ENCODE results near the gene GRIA4. TPM values are rescaled to one million over a fixed set of nuclear protein-coding genes. Genes with fewer than 3 reads are reported as not detected.

Gene GRIA4
- total and polyA plus RNA-seq, 2 donors (not counting 1 experiment from before 2014, with no cell fraction given): not detected

DNA sequence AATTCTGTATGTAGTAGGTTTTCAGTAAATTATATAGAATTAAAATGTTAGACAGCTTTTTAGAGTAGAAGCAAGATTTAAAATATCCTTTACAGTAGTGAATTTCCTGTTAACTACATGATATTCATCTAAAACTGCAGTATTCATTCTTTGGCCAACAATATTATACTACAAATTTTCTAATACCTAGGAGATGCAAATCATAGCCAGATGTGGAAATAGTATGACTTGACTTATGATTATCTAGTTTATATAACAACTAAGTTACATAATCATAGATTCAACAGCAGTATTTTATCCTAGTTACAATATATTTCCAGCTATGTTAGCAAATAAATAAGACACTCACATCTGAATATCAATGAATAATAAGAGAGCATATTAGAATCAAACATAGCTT lies 249.0 kb downstream of the GRIA4 start:
- H3K27ac Mint-ChIP-seq: no peak overlapping the region
- Histone ChIP-seq H3K4me1 (ENCODE audit: control insufficient read depth in 2 of 2, insufficient read depth in 2 of 2, low read length in 2 of 2) (no peaks in the 10 kb centered on the region), H3K4me2 (replicated peaks; ENCODE audit: low read depth, low read length, poor library complexity, severe bottlenecking) (no peak overlapping the region), H3K36me3 (replicated peaks in 1 of 2; ENCODE audit: control extremely low read depth in 1 of 2, control insufficient read depth in 1 of 2, extremely low read depth in 1 of 2, insufficient read depth in 2 of 2, low read length in 1 of 2) (no peaks in the 10 kb centered on the region), H3K27me3 (replicated peaks in 1 of 4; ENCODE audit: control extremely low read depth in 1 of 4, control insufficient read depth in 3 of 4, insufficient read depth in 4 of 4, low read length in 3 of 4) (no peaks in the 10 kb centered on the region), H3K27ac (ENCODE audit: low read length in 2 of 2) (no peak overlapping the region), H3K4me3 (ENCODE audit: control extremely low read depth in 1 of 5, extremely low read depth in 1 of 5, insufficient read depth in 1 of 5, low read depth in 2 of 5, low read length in 4 of 5) (no peak overlapping the region), H4K20me1 (ENCODE audit: control insufficient read depth, insufficient read depth, low read length, poor library complexity, severe bottlenecking) (no peaks in the 10 kb centered on the region), H3K9ac (ENCODE audit: low read length) (no peak overlapping the region), H3K79me2 (ENCODE audit: control insufficient read depth, insufficient read depth, low read length) (no peaks in the 10 kb centered on the region), H3K9me3 (ENCODE audit: control extremely low read depth in 1 of 3, control insufficient read depth in 2 of 3, insufficient read depth in 1 of 3, low read length in 2 of 3) (no peaks in the 10 kb centered on the region), H2AFZ (ENCODE audit: insufficient read depth, low read depth, low read length, poor library complexity, severe bottlenecking) (no peak overlapping the region)
- ChIA-PET POLR2A (no interaction called here), CTCF (no interaction called here)
- no peaks in the 10 kb centered on the region for H3K4me1 Mint-ChIP-seq
- DNase-seq (no peak), ATAC-seq (ENCODE audit: low read depth) (no peak)
- TF ChIP-seq EZH2 (IDR thresholded peaks at IDR 0.05; ENCODE audit: borderline replicate concordance, insufficient read depth, low read depth, low read length, poor library complexity, severe bottlenecking) (no peak), CTCF (IDR thresholded peaks at IDR 0.05) (no peak)
- intact Hi-C loops (cut with micrococcal nuclease): no loop called here
- no peaks in the 10 kb centered on the region for H3K9me3 Mint-ChIP-seq (ENCODE audit: insufficient read depth)
- H3K4me3 Mint-ChIP-seq: no peak overlapping the region
- H3K27me3 Mint-ChIP-seq: peaks cover 4% of the 10 kb centered on the region

DNA sequence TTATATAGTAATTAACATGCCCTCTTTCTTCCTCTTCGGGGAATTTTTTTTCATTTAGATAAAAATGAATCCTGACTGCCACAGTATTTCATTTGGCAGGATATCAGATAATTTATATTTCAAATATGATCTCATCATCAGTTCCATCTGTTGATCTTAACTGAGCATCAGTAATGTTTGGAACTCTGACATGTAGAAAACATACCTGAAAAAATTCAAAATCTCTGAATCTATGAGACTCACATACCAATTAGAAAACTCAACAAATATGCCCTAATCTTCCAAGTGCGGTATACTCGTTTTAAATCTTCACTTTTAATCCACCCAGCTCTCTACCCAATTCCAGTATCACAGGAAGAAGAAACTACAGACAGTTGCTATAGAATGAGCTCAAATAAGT lies 250.2 kb downstream of the GRIA4 start:
- Mint-ChIP-seq H3K4me3 (no peak overlapping the region), H3K9me3 (ENCODE audit: insufficient read depth) (no peaks in the 10 kb centered on the region), H3K27me3 (peaks cover 4% of the 10 kb centered on the region), H3K27ac (no peak overlapping the region), H3K4me1 (no peaks in the 10 kb centered on the region)
- Histone ChIP-seq H3K4me3 (ENCODE audit: control extremely low read depth in 1 of 5, extremely low read depth in 1 of 5, insufficient read depth in 1 of 5, low read depth in 2 of 5, low read length in 4 of 5) (no peak overlapping the region), H4K20me1 (ENCODE audit: control insufficient read depth, insufficient read depth, low read length, poor library complexity, severe bottlenecking) (no peaks in the 10 kb centered on the region), H3K9ac (ENCODE audit: low read length) (no peak overlapping the region), H3K4me1 (ENCODE audit: control insufficient read depth in 2 of 2, insufficient read depth in 2 of 2, low read length in 2 of 2) (no peaks in the 10 kb centered on the region), H3K9me3 (ENCODE audit: control extremely low read depth in 1 of 3, control insufficient read depth in 2 of 3, insufficient read depth in 1 of 3, low read length in 2 of 3) (no peaks in the 10 kb centered on the region), H2AFZ (ENCODE audit: insufficient read depth, low read depth, low read length, poor library complexity, severe bottlenecking) (no peak overlapping the region), H3K36me3 (replicated peaks in 1 of 2; ENCODE audit: control extremely low read depth in 1 of 2, control insufficient read depth in 1 of 2, extremely low read depth in 1 of 2, insufficient read depth in 2 of 2, low read length in 1 of 2) (no peaks in the 10 kb centered on the region), H3K27ac (ENCODE audit: low read length in 2 of 2) (no peak overlapping the region), H3K79me2 (ENCODE audit: control insufficient read depth, insufficient read depth, low read length) (no peaks in the 10 kb centered on the region), H3K4me2 (replicated peaks; ENCODE audit: low read depth, low read length, poor library complexity, severe bottlenecking) (no peak overlapping the region), H3K27me3 (replicated peaks in 1 of 4; ENCODE audit: control extremely low read depth in 1 of 4, control insufficient read depth in 3 of 4, insufficient read depth in 4 of 4, low read length in 3 of 4) (no peaks in the 10 kb centered on the region)
- ChIA-PET CTCF (no interaction called here), POLR2A (no interaction called here)
- WGBS (ENCODE audit: insufficient coverage): 100% methylated on average over 2 of the region's 3 CpGs
- DNase-seq (no peak), ATAC-seq (ENCODE audit: low read depth) (no peak)
- TF ChIP-seq EZH2 (IDR thresholded peaks at IDR 0.05; ENCODE audit: borderline replicate concordance, insufficient read depth, low read depth, low read length, poor library complexity, severe bottlenecking) (no peak), CTCF (IDR thresholded peaks at IDR 0.05) (no peak)
- intact Hi-C loops (cut with micrococcal nuclease): no loop called here

All from B cell (primary cell).